NCI-H1436 treated with DMSO at 0.1 percent for 48 hours (cell line): Measurements from ENCODE around the gene MEF2A.

Experiments
- DNase-seq: peaks from one replicate; lab custom pipeline; 2025; lab: John Stamatoyannopoulos, UW

MEF2A gene

DNA sequence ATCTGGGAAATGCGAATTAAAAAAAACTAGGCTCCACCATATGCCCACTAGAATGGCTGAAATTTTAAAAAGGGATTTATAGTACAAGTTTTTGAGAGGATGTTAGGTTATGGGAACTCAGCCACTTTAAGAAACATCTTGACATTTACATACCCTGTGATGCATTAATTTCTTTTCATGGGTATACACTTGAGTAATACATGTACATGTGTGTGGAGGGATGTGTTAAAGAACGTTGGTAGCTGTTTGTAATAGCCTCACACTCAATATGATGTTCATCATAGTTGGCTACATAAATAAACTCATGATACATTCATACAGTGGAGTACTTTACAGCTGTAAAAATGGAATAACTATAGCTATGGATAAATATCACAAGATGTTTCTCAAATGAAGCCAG is 40.9 kb downstream of the MEF2A start:
- no peak for DNase-seq

DNA sequence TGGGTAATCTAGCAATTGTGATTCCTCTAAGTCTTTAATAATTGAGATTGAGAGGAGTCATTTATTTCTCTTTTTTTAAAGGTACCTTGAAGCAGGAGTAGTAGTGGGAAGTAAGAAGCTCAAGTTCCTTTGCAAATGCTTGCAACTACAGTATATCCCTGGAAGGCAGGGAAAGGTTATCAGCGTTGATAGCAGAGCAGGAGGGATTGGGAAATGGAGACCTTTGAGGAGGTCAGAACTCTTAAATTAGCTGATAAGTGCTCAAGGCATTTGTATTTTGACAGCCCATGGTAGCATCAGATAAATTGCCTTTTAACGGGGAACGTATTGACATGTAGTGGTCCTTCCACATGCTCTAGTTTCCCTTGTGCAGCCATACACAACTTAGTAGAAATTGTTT is 47.7 kb downstream of the MEF2A start:
- DNase-seq = no peak

DNA sequence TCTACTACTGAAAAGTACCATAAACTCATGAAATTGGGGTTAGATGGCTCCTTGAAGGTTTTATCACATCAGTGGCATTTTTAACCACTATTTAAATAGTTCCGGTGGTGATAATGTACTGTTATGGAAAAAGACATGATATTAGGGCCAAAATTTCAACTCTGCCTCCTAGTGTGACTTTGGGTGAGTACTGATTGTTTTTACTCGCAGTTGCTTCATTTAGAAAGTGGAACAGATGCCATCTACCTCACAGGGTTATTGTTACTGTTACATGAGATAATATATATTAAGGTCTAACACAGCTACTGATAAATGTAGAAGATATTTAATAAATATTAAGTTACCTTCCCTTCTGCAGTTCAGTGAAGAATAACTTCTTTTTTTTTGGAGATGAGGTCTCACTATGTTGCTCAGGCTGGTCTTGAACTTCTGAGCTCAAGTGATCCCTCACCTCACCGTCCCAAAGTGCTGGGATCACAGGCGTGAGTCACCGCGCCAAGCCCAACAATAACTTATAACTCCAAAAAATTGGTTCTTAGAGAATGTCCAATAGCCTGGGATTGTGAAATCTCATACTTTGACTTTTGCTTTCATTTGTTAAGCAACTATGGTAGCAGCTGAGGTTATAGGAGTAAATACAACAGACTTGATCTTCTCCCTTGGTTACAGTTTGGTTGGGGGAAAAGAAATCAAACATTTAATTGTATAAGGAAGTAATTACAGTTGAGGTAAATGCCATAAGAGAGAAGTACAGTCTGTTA is 48.3 kb downstream of the MEF2A start:
- DNase-seq = no peak

DNA sequence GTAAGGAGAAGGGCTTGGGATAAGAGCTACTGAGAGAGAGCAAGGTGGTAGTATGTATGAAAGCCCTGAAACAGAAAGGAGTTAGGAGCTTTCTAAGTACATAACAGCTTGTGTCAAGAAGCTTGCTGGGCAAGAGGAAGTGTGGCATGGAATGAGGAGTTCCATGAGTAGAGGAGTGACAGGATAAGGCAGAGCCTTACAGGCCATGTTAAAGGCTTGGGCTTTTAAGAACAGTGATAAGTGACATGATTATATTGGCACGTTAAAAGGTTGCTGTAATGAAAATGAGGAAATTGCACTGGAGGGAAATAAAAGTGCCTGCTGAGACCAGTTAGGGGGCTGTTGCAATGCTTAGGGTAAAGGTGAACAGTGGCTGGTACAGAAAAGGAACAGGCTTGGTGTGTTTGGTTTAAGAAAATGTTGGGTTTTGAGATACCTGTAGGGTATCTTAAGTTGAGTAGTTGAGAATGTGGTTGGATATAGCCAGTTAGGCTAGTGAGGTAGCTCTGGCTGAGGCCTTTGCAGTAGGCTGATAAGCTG is 49.0 kb downstream of the MEF2A start:
- DNase-seq = no peak

DNA sequence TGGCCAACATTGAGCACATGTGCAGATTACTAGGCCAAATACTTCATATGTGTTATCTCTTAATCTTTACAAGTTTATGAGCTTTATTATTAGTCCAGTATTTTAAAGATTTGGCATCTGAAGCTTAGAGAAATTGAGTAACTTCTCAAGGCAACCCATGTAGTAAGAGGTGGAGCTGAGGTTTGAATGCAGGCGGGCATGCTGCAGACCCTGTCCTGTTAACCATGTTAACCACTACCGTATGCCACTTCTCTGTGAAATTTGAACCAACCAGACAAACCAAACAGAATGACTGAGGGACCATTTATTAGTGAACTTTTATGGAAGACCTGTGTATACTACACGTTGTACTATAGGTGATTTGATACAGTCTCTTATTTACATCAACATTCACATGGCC is 49.7 kb downstream of the MEF2A start:
- no peak for DNase-seq

DNA sequence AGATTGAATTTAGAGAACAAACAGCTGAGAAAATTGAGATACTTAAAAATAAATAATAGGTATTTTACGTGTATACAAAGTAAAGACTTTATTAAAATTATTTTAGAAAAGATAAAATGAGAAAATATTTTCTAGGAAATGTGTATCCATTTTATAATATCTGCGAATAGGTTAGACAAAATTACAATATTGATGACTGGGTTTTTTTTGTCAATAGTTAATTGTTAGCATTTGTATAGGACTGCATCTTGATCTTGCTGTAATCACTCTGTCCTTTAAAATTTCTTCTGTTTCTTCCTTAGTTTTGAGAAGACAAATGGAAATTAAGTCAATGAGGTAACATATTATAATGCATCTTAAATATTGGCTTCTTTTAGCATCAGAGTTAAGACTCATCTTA is 50.3 kb downstream of the MEF2A start:
- DNase-seq = no peak

DNA sequence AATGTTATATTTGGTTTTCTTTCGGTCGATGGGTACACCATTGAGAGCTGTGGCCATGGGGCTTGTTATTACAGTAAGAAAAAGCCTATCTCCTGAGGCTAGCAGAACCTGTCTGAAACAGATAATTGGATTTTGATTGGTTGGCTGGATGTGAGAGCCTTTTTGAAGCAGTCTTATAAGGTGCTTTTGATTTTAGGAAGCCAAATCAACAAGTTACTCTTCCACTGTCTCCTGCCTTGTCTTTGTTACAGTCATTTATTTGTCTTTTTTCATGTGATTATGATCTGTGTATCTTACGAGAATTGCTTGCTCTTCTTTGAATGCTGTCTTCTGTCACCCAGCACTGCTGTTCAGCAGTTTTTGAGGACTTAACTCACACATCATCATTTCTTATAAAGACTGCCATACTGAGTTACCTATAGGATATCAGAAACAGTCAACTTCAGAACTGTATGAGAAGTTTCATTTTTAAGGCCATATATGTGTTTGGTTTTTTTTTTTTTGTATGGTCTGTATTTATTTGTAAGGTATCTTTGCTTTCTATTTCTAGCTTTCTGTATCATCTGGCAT is 51.1 kb downstream of the MEF2A start:
- no peak for DNase-seq

DNA sequence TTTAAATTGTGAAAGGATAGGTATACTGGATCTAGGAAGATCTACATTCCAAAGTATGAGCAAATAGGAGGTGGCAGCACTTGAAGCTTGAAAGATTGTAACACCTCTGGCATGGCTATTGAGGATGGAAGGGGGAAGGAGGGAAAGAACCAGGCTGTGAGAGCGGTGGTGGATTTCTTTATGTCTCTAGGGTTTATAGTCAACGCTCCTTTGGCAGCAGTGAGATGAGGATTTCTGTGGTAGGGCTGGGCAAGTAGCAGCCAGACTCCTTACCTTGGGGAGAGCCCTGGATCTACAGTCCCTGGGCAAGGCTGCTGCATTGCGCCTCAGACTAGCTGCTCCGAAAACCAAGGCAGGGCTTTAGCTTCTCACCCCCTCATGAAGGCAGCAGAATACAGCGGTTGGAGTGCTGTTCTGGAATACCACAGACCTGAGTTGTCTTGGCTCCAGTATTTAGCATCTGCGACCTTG is 53.2 kb downstream of the MEF2A start:
- DNase-seq = no peak

DNA sequence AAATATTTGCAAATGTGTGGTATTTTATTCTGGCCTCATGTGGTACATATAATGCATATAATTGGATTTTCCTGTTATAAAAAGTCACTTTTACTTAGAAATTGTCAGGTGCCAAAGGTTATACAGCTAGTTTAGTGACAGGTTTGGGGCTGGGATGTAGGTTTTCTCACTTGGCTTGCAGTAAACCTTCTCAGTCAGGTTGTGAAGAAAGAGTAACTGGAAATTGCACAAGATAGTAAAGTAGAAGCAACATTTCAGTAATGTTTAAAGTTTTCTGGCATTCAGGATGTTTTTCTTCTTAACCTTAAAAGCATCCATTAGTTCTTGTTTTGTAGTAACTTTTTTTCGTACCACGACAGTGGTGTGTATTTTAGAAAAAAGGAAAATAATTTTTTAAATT is 53.9 kb downstream of the MEF2A start:
- DNase-seq = no peak

DNA sequence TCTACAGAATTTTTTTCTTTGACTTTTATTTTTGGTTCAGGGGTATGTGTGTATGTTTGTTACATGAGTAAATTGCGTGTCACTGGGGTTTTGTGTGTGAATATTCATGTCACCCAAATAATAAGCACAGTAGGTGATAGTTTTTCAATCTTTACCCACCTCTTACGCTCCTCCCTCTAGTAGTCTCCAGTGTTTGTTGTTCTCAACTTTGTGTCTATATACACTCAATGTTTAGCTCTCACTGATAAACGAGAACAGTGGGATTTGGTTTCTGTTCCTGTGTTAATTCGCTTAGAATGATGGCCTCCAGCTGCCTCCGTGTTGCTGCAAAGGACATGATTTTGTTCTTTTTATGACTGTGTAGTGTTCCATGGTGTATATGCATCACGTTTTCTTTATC is 54.4 kb downstream of the MEF2A start:
- no peak for DNase-seq

DNA sequence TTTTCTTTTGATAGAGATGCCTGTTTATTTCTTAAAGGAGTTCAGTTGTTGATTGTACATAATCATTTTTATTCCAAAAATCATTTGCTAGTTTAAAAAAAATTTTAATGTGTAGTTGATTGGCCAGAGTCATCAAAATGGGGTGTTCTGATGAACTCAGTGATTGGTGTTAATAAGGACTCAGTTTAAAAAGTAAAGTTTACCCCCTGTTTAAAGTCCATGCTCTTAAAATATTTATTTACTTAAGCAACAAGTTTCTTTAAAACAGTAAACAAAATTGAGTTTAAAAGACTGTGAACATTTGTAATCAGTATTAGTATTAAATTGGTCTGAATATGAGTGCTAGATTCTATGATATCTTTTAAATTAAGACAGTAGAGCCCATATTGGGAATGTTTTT is 56.0 kb downstream of the MEF2A start:
- no peak for DNase-seq

DNA sequence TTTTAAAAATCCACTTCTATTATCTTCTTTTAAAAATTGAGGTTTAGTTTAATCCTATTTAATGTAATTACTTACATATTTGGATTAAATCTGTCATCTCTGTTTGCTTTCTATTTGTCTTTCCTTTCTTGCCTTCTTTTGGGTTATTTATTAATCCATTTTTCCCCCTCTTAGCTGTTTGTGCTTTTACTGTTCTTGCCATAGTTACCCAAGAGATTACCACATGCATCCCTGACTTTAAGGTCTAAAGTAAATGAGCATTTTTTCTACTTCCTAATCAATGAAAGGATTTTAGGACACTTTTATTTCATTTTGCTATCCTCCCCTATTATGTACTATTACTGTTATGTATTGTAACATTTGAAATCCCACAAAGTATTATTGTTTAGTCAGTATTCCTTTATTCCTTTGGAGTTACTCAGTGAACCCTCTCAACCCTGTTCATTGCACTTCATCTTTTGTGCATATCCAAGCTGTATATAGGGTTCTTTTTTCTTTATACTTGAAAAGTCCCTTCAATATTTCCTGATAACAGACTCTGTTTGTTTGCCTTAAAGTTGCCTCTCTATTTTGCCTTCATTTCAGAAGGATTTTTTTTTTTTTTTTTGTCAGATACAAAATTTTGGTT is 62.7 kb downstream of the MEF2A start:
- no peak for DNase-seq

DNA sequence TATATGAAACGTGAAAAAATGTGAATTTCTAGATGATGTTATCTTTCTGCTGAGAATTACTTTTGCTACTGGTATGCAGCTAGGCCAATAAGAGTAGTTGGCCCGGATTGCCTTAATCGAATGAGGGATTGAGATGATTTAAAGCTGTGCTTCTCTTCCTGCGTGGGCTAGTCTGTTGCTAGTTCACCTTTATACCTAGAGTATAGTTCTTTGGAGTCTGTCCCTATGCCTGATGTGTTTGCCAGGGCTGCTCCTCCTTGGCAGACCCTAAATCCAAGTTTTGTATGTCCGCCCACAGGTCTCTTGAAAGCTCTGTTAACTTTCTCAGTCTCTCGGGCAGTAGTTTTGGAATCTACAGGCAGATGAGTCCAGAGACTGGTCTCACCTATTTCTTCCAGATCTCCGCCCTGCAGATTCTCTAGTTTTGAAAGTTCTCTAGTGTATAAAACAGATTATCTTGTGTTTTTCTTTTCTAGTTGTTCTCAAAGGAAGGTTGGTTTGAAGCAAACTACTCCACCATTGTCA is 64.9 kb downstream of the MEF2A start:
- DNase-seq = no peak

DNA sequence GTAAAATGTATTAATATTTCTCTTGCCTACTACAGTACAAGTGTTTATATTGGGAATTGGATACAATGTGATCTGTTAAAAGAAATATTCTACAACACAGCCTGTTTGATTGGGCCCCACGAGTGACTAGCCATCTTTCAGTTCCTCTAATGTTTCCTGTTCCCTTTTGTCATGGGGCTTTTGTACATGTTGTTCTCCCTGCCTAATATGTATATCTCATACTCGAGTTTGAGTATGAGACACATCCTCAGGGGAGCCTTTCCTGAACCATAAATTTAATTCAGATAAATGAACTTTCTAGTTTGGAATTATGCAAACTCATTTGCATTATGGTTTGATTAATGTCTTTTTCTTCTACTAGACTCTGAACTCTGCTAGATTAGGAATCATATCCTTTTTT is 65.5 kb downstream of the MEF2A start:
- no peak for DNase-seq

DNA sequence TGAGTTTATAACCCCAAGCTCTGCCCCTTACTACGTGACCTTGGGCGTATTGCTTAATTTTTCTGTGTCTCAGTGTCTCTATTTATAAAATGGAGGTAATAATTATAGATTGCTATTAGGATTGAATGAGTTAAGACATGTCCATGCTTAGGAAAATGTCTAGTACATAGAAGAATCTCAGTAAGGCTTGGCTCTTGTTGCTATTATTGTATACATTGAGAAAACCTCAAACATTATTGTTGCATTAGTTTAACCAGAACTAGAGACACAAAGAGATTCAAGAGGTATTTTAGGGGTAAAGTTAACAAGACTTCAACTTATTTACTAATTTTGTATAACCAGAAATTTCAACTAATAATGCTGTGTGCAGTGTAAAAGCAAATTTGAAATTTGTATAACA is 66.7 kb downstream of the MEF2A start:
- DNase-seq = no peak

DNA sequence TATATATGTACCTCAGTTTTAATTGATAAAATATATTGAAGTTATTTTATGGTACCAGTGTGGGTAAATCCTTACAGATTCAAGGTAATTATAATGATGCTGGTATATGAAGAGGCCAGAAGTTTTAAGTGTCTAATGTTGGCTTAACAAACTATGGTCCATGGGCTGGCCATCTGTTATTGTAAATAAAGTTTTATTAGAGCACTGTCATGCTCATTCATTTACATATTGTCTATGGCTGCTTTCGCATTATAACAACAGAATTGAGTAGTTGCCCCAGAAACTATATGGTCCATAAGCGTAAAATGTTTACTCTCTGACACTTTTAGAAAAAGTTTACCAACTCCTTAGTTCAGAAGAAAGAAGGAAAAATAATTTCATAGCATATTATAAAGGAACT is 67.9 kb downstream of the MEF2A start:
- DNase-seq = no peak

DNA sequence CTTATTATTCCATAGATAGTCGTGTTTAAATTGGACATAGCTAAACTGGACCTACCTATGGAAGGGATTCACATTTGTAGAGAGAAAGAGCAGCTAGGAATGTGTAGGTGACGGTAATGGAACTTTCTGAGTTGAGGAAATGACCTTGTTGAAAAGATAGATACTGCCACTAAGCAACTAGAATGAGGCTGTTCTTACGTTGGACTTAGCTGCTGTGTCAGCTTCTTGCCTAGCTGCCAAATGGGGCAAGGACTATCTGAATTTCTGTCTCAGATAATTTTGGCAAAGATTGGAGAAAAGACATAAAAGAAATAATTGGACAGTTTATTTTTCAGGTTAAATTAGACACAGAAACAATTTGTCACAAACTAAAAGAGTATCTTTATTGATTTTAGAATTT is 68.8 kb downstream of the MEF2A start:
- no peak for DNase-seq

DNA sequence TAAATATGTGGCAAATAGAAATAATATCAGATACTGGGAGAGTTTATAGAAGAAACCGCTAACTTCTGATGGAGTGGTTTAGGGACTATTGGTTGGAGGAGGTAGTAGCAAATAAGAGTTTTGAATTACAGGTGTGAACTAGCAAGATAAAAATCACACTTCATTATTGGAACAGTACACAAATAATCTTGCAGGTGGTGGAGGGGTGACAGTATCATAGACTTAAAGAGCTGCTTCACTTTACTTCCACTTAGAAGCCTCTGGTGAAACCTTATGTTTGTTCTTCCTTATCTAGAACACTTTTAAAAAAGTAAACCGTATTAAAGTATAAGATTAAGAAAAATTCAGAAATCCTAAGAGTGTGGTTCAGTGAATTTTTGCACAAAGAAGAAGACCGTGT is 69.4 kb downstream of the MEF2A start:
- no peak for DNase-seq

DNA sequence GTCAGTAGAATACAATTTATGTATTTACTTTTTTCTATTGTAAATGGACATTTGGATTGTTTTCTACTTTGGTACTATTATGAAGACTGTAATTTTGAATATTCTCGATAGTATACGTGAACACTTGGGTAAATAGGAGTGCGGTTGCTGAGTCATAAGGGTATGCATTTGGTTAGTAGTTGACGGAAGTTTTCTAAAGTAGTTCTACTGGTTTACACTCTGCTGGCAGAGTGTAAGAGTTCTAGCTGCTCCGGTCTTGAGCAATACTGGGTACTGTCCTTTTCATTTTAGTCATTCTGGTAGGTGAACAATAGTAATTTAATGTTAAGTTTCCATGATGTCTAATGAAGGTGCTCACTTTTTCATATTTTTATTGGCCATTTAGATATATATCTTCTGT is 70.0 kb downstream of the MEF2A start:
- no peak for DNase-seq

DNA sequence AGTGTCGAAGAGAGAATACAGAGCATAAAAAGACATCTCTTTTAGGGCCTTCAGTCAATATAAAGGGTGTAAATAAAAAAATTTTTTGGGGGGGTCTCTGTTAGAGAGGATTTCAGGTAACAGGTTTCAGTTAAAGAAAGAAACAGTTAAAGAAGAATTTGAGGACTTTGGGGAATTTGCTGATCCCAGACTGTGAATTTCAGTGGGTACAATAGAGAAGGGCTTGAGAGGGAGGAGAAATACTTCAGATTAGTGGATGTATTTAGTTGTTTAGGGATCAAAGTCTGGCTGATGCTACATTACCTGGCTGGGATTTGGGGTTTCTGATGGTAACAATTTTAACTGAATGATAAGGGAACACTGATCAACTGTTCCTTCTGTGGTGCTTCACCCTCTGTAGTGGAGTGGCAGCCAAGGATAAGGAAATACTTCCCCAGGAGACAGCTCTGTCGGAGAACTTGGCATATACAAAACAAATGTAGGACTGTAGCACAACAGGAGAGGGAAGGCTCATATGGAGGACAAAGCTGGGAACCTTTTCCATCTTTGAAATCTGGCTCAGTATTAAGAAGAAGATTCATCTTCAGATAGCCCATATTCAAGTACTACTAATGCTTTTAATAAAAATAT is 79.2 kb downstream of the MEF2A start:
- DNase-seq = no peak

DNA sequence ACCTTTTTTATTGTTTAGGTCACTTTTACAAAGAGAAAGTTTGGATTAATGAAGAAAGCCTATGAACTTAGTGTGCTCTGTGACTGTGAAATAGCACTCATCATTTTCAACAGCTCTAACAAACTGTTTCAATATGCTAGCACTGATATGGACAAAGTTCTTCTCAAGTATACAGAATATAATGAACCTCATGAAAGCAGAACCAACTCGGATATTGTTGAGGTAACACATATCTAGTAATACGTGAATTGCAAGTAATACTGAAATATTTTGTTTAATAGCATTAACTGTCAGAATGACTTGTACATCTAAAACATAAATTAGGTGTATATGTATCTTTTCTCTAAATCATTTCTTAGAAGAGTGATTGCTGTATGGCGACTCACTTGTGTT is 79.8 kb downstream of the MEF2A start:
- DNase-seq = no peak

DNA sequence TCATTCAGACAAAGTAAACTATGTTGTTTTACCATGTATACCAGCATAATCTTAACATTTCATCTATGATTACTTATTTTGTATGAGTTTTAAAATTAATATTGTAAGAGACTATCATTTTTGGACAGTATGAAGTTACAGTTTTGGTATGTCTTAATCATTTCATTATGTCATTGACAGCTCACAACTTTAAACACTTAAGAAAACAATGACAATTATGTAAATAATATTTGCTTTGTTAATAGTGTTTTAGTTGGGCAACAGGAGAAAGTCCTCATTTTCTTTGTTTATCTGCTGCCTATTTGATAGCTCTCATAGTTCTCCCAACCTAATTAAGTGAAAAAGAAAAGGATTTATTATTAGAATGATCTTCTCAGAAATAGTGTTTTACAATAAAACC is 80.2 kb downstream of the MEF2A start:
- no peak for DNase-seq
